HCT116 (cell line): ENCODE data around the gene IGSF3. TPM values are rescaled to one million over a fixed set of nuclear protein-coding genes. Genes with fewer than 3 reads are reported as not detected.

Source experiments
- ATAC-seq: fragments of 200-7000 bp; cut with Tn5 transposase; 2 replicates; pipeline ENCODE4 v1.9.1; 2020; ENCODE audit warnings: mild to moderate bottlenecking, moderate library complexity
- BruUV-seq: library from RNA; stranded (reverse); fragments of 400-500 nt; replicated peaks from 2 replicates; lab custom pipeline; 2021; lab: Mats Ljungman, UMichigan
- CTCF ChIA-PET: fragments of 300-600 bp; sonication (Branson Sonifier 250); formaldehyde crosslinking; loops from one replicate; lab custom pipeline; 2021; ENCODE audit warnings: antibody characterized with exemption; lab: Charles Lee
- POLR2A ChIA-PET: fragments of 300-600, 350-600 bp; sonication (Branson Sonifier 250); formaldehyde crosslinking; loops from one replicate; lab custom pipeline; 2021; ENCODE audit warnings: antibody characterized with exemption; lab: Charles Lee
- RAD21 ChIA-PET, 2 experiments: fragments of 300-600 bp; sonication (Branson Sonifier 250); formaldehyde crosslinking; loops; one replicate each; lab custom pipeline; 2023; ENCODE audit warnings: low total read pairs in 2 of 2; ENCODE audit not compliant: uncharacterized antibody in 2 of 2, unreplicated experiment in 2 of 2, low non-redundant PET in 1 of 2; lab: Charles Lee
- DNase-seq: peaks from one replicate; pipeline ENCODE4 v3.0.0-alpha.2; 2010; ENCODE audit warnings: low read depth, low spot score
- H2AFZ ChIP-seq: fragments of 200-600 bp; shearing (Covaris generic), sonication (generic); 2 replicates; pipeline ENCODE4 v1.6.1; 2017; ENCODE audit warnings: low read depth, mixed run types, mixed read lengths, antibody characterized with exemption, low read length; ENCODE audit not compliant: poor library complexity, severe bottlenecking
- H3K27ac ChIP-seq: 2 replicates; pipeline ENCODE4 v1.5.1; 2012; ENCODE audit warnings: low read depth, low read length
- H3K27me3 ChIP-seq: fragments of 200-600 bp; sonication (generic); 2 replicates; pipeline ENCODE4 v1.6.1; 2016; ENCODE audit warnings: mixed run types, low read length, mixed read lengths; ENCODE audit not compliant: insufficient read depth
- H3K36me3 ChIP-seq, 2 experiments: fragments of 200-500 bp in 1 of 2; fragments of 200-600 bp in 1 of 2; sonication (Bioruptor generic) in 1 of 2; sonication (generic) in 1 of 2; 2 replicates each; pipeline versions ENCODE4 v1.5.1 to v1.6.1; 2014 to 2016; ENCODE audit warnings: low read length in 2 of 2, inconsistent platforms in 1 of 2, mixed read lengths in 1 of 2, mixed run types in 1 of 2; ENCODE audit not compliant: insufficient read depth in 2 of 2, control insufficient read depth in 1 of 2
- H3K4me1 ChIP-seq, 2 experiments: fragments of 200-600 bp in 1 of 2; sonication (generic) in 1 of 2; 2 replicates each; pipeline versions ENCODE4 v1.5.1 to v1.6.1; 2012 to 2017; ENCODE audit warnings: low read length in 2 of 2, inconsistent platforms in 1 of 2, mild to moderate bottlenecking in 1 of 2, mixed read lengths in 1 of 2, mixed run types in 1 of 2, moderate library complexity in 1 of 2; ENCODE audit not compliant: insufficient read depth in 2 of 2, control insufficient read depth in 1 of 2
- H3K4me2 ChIP-seq: fragments of 200-600 bp; sonication (generic); 2 replicates; pipeline ENCODE4 v1.6.1; 2017; ENCODE audit warnings: mixed run types, low read length, mixed read lengths
- H3K4me3 ChIP-seq, 2 experiments: fragments of 200-600 bp in 1 of 2; sonication (generic) in 1 of 2; replicated peaks in 1 of 2; 2 replicates each; pipeline ENCODE4 v1.5.1; 2011 to 2016; ENCODE audit warnings: low read length in 2 of 2, control low read depth in 1 of 2, low read depth in 1 of 2, mild to moderate bottlenecking in 1 of 2, mixed read lengths in 1 of 2, mixed run types in 1 of 2
- H3K79me2 ChIP-seq: fragments of 200-600 bp; sonication (generic); 2 replicates; pipeline ENCODE4 v1.6.1; 2017; ENCODE audit warnings: mild to moderate bottlenecking, mixed run types, low read length, moderate library complexity, mixed read lengths; ENCODE audit not compliant: insufficient read depth
- H3K9ac ChIP-seq: fragments of 200-600 bp; sonication (generic); 2 replicates; pipeline ENCODE4 v1.6.1; 2016; ENCODE audit warnings: low read length, mixed read lengths
- H3K9me2 ChIP-seq: fragments of 200-600 bp; sonication (generic), shearing (Covaris generic); 2 replicates; pipeline ENCODE4 v1.6.1; 2017; ENCODE audit warnings: mixed run types, mild to moderate bottlenecking, moderate library complexity; ENCODE audit not compliant: insufficient read depth
- H3K9me3 ChIP-seq, 2 experiments: fragments of 200-500 bp in 1 of 2; fragments of 200-600 bp in 1 of 2; sonication (Bioruptor generic) in 1 of 2; sonication (generic) in 1 of 2; 2 replicates each; pipeline ENCODE4 v1.6.1; 2014 to 2017; ENCODE audit warnings: low read length in 2 of 2, mixed read lengths in 2 of 2, inconsistent platforms in 1 of 2, low read depth in 1 of 2, mild to moderate bottlenecking in 1 of 2, mixed run types in 1 of 2, moderate library complexity in 1 of 2; ENCODE audit not compliant: control insufficient read depth in 1 of 2, insufficient read depth in 1 of 2
- H4K20me1 ChIP-seq: fragments of 200-600 bp; sonication (generic), shearing (Covaris generic); 2 replicates; pipeline ENCODE4 v1.6.1; 2017; ENCODE audit warnings: mixed run types, mild to moderate bottlenecking, moderate library complexity; ENCODE audit not compliant: insufficient read depth
- CBX3 ChIP-seq: IDR thresholded peaks from 2 replicates; pipeline ENCODE4 v1.6.1; 2012; ENCODE audit warnings: low read depth
- CTCF ChIP-seq, 3 experiments: fragments of 200-600 bp in 1 of 3; sonication (generic) in 1 of 3; IDR thresholded peaks in 2 of 3; conservative IDR thresholded peaks in 1 of 3; 2 replicates each; pipeline ENCODE4 v1.5.1; 2012 to 2017; ENCODE audit warnings: low read depth in 2 of 3, low read length in 2 of 3, antibody characterized with exemption in 1 of 3, borderline replicate concordance in 1 of 3, control low read depth in 1 of 3, mild to moderate bottlenecking in 1 of 3, mixed read lengths in 1 of 3, mixed run types in 1 of 3, moderate library complexity in 1 of 3; ENCODE audit not compliant: insufficient read depth in 1 of 3
- EGR1 ChIP-seq: IDR thresholded peaks from 2 replicates; pipeline ENCODE4 v1.6.1; 2012; ENCODE audit warnings: low read depth
- ELF1 ChIP-seq: IDR thresholded peaks from 2 replicates; pipeline ENCODE4 v1.6.1; 2012; ENCODE audit warnings: low read depth, borderline replicate concordance
- EZH2 ChIP-seq: fragments of 200-600 bp; sonication (generic); IDR thresholded peaks from 2 replicates; pipeline ENCODE4 v1.6.1; 2017; ENCODE audit warnings: antibody characterized with exemption, mixed run types
- EZH2phosphoT487 ChIP-seq: fragments of 200-600 bp; IDR thresholded peaks from 2 replicates; pipeline ENCODE4 v1.6.1; 2018; ENCODE audit warnings: antibody characterized with exemption, borderline replicate concordance
- FOSL1 ChIP-seq: IDR thresholded peaks from 2 replicates; pipeline ENCODE4 v1.6.1; 2012; ENCODE audit warnings: low read depth
- JUND ChIP-seq: IDR thresholded peaks from 2 replicates; pipeline ENCODE4 v1.6.1; 2012
- POLR2A ChIP-seq: IDR thresholded peaks from 2 replicates; pipeline ENCODE4 v1.7.0; 2011; ENCODE audit warnings: borderline replicate concordance; ENCODE audit not compliant: insufficient read depth, insufficient read length; ENCODE audit errors: extremely low read depth
- POLR2AphosphoS5 ChIP-seq: IDR thresholded peaks from 2 replicates; pipeline ENCODE4 v1.6.1; 2011; ENCODE audit warnings: mild to moderate bottlenecking, low read depth, low read length, moderate library complexity
- RAD21 ChIP-seq: IDR thresholded peaks from 2 replicates; pipeline ENCODE4 v1.6.1; 2012; ENCODE audit warnings: low read depth, mild to moderate bottlenecking
- REST ChIP-seq: IDR thresholded peaks from 2 replicates; pipeline ENCODE4 v1.6.1; 2012; ENCODE audit warnings: low read depth
- SIN3A ChIP-seq: IDR thresholded peaks from 2 replicates; pipeline ENCODE4 v1.6.1; 2012; ENCODE audit warnings: low read depth
- SP1 ChIP-seq: IDR thresholded peaks from 2 replicates; pipeline ENCODE4 v1.6.1; 2012; ENCODE audit warnings: low read depth
- SRF ChIP-seq: IDR thresholded peaks from 2 replicates; pipeline ENCODE4 v1.6.1; 2012; ENCODE audit warnings: low read depth
- TCF7L2 ChIP-seq: IDR thresholded peaks from 2 replicates; pipeline ENCODE4 v1.7.0; 2011; ENCODE audit warnings: borderline replicate concordance, inconsistent platforms; ENCODE audit not compliant: insufficient read depth, insufficient read length; ENCODE audit errors: extremely low read depth
- YY1 ChIP-seq: IDR thresholded peaks from 2 replicates; pipeline ENCODE4 v1.6.1; 2011; ENCODE audit warnings: low read length, low read depth, moderate library complexity, mild to moderate bottlenecking; ENCODE audit not compliant: insufficient replicate concordance; ENCODE audit errors: extremely low read depth
- ZFX ChIP-seq: fragments of 450-650 bp; IDR thresholded peaks from 2 replicates; pipeline ENCODE4 v1.6.1; 2017
- intact Hi-C: fragments of 100-400 bp; cut with micrococcal nuclease; formaldehyde crosslinking; loops from 2 replicates; pipeline ENCODE4 v1.10.0; 2022
- total RNA-seq: library from RNA; stranded (reverse); gene quantifications from one replicate; pipeline ENCODE4 v1.2.1, GENCODE V29; 2021; ENCODE audit not compliant: unreplicated experiment
- TF ChIP-seq, protein P1 (sequence below): IDR thresholded peaks from 2 replicates; pipeline ENCODE4 v1.6.1; 2012
- TF ChIP-seq, protein P2 (sequence below): IDR thresholded peaks from 2 replicates; pipeline ENCODE4 v1.6.1; 2012

Gene IGSF3
- total RNA-seq, 1 experiment from 2014 or later: 18.6 TPM

DNA sequence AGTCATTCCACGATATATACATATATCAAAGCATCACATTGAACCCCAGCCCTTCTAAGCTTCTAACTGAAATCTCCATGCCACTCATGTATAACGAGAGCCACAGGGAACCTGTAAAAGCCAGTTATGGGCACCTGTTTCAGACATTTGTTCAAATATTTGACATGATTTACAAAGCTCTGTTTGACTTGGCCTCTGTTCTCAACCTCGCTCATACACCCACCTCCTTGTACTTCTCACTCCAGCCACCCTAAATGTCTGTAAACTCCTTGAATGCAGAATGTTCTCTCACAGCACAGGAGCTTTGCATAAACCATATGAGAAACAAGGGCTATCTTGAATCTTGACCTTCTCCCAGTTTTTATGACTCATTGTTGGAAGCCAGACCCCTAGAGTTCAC lies 49.8 kb upstream of the IGSF3 start:
- Histone ChIP-seq H3K4me2 (no peak overlapping the region), H3K9ac (no peak overlapping the region), H3K4me3 (no peak overlapping the region), H3K4me1 (no peaks in the 10 kb centered on the region), H3K36me3 (no peaks in the 10 kb centered on the region), H3K27me3 (no peaks in the 10 kb centered on the region), H3K79me2 (no peaks in the 10 kb centered on the region), H3K9me3 (no peaks in the 10 kb centered on the region), H3K9me2 (no peaks in the 10 kb centered on the region), H4K20me1 (no peaks in the 10 kb centered on the region), H2AFZ (no peak overlapping the region), H3K27ac (no peak overlapping the region)
- ATAC-seq (no peak), DNase-seq (no peak)
- BruUV-seq: no TSS peak
- ChIA-PET POLR2A (no interaction called here), RAD21 (no interaction called here), CTCF (no interaction called here)
- intact Hi-C loops: no loop called here
- no peak for TF ChIP-seq REST
- no peak for TF ChIP-seq EZH2
- no peak for TF ChIP-seq EZH2phosphoT487
- TF ChIP-seq CTCF (IDR thresholded peaks at IDR 0.05 in 2 of 3, conservative IDR thresholded peaks at IDR 0.05 in 1 of 3; ENCODE audit: borderline replicate concordance in 1 of 3, insufficient read depth in 1 of 3, low read depth in 2 of 3, low read length in 2 of 3): no peak
- TF ChIP-seq, protein P1, sequence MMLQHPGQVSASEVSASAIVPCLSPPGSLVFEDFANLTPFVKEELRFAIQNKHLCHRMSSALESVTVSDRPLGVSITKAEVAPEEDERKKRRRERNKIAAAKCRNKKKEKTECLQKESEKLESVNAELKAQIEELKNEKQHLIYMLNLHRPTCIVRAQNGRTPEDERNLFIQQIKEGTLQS: no peak
- no peak for TF ChIP-seq TCF7L2
- TF ChIP-seq RAD21: no peak
- TF ChIP-seq POLR2AphosphoS5: no peak
- TF ChIP-seq, protein P2, sequence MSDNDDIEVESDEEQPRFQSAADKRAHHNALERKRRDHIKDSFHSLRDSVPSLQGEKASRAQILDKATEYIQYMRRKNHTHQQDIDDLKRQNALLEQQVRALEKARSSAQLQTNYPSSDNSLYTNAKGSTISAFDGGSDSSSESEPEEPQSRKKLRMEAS: no peak
- no peak for TF ChIP-seq SRF
- TF ChIP-seq ELF1: no peak
- TF ChIP-seq SIN3A: no peak
- TF ChIP-seq FOSL1: no peak
- no peak for TF ChIP-seq EGR1
- TF ChIP-seq JUND: no peak
- no peak for TF ChIP-seq POLR2A
- no peak for TF ChIP-seq ZFX
- no peak for TF ChIP-seq CBX3
- no peak for TF ChIP-seq YY1
- no peak for TF ChIP-seq SP1
